HepG2 (cell line): ENCODE measurements around the gene FOXN3. TPM values are rescaled to one million over a fixed set of nuclear protein-coding genes. Genes with fewer than 3 reads are reported as not detected.
A peak's percentile ranks its signal among the peaks of the same experiment; 100 is the strongest.

ENCODE experiments used
- CBFB ChIP-seq: sonication (generic); formaldehyde crosslinking; IDR thresholded peaks from 2 replicates; pipeline ENCODE4 v1.4.0; 2020; ENCODE audit warnings: missing genetic modification reagents
- CBX1 ChIP-seq: IDR thresholded peaks from one replicate; pipeline ENCODE4 v1.6.1; 2016; ENCODE audit warnings: antibody characterized with exemption, low read depth
- CSRNP1 ChIP-seq: sonication (generic); formaldehyde crosslinking; IDR thresholded peaks from 2 replicates; pipeline ENCODE4 v1.8.1; 2023; ENCODE audit warnings: mild to moderate bottlenecking, missing genetic modification reagents
- EP300 ChIP-seq, 3 experiments: sonication (generic) in 1 of 3; formaldehyde crosslinking in 1 of 3; IDR thresholded peaks; 2 replicates each; pipeline versions ENCODE4 v1.5.1 to v1.6.1; 2011 to 2020; ENCODE audit warnings: low read depth in 2 of 3, low read length in 2 of 3, borderline replicate concordance in 1 of 3, improper control_type of control experiment in 1 of 3, mild to moderate bottlenecking in 1 of 3, missing genetic modification reagents in 1 of 3, moderate library complexity in 1 of 3
- ESRRA ChIP-seq: sonication (generic); formaldehyde crosslinking; IDR thresholded peaks from 2 replicates; pipeline ENCODE4 v1.5.1; 2020; ENCODE audit warnings: mild to moderate bottlenecking, low read depth, missing genetic modification reagents
- ETV5 ChIP-seq: IDR thresholded peaks from 2 replicates; pipeline ENCODE4 v1.6.1; 2018; ENCODE audit warnings: missing biosample characterization, missing genetic modification reagents, inconsistent platforms, borderline replicate concordance
- FOXJ3 ChIP-seq: sonication (generic); formaldehyde crosslinking; IDR thresholded peaks from 2 replicates; pipeline ENCODE4 v1.4.0; 2020; ENCODE audit warnings: missing genetic modification reagents, mild to moderate bottlenecking, borderline replicate concordance
- HNF4A ChIP-seq: sonication (generic); formaldehyde crosslinking; IDR thresholded peaks from 2 replicates; pipeline ENCODE4 v1.4.0; 2020; ENCODE audit warnings: missing genetic modification reagents
- MTA3 ChIP-seq: sonication (generic); formaldehyde crosslinking; IDR thresholded peaks from 2 replicates; pipeline ENCODE4 v1.4.0; 2020; ENCODE audit warnings: missing genetic modification reagents
- MXD1 ChIP-seq: sonication (generic); formaldehyde crosslinking; IDR thresholded peaks from 2 replicates; pipeline ENCODE4 v1.4.0; 2020; ENCODE audit warnings: mild to moderate bottlenecking, missing genetic modification reagents
- NCOR1 ChIP-seq: fragments of 200-600 bp; sonication (generic); IDR thresholded peaks from 2 replicates; pipeline ENCODE4 v1.7.0; 2017; ENCODE audit warnings: antibody characterized with exemption, low read length, borderline replicate concordance
- PPARG ChIP-seq: conservative IDR thresholded peaks from 2 replicates; pipeline ENCODE4 v1.6.1; 2016; ENCODE audit warnings: missing biosample characterization, missing genetic modification reagents
- PRDM15 ChIP-seq: sonication (generic); formaldehyde crosslinking; IDR thresholded peaks from 2 replicates; pipeline ENCODE4 v1.4.0; 2020; ENCODE audit warnings: missing genetic modification reagents
- SALL2 ChIP-seq: sonication (generic); formaldehyde crosslinking; IDR thresholded peaks from 2 replicates; pipeline ENCODE4 v1.8.1; 2023; ENCODE audit warnings: mild to moderate bottlenecking, missing genetic modification reagents, inconsistent platforms
- TBX3 ChIP-seq: fragments of 450-650 bp; IDR thresholded peaks from 2 replicates; pipeline ENCODE4 v1.6.1; 2017; ENCODE audit warnings: antibody characterized with exemption, mild to moderate bottlenecking, inconsistent platforms, borderline replicate concordance
- ZNF124 ChIP-seq: sonication (generic); formaldehyde crosslinking; IDR thresholded peaks from 2 replicates; pipeline ENCODE4 v1.4.0; 2020; ENCODE audit warnings: missing genetic modification reagents
- ZNF205 ChIP-seq: IDR thresholded peaks from 2 replicates; pipeline ENCODE4 v1.6.1; 2018; ENCODE audit warnings: missing biosample characterization, missing genetic modification reagents
- ZNF207 ChIP-seq: fragments of 450-650 bp; IDR thresholded peaks from 2 replicates; pipeline ENCODE4 v1.6.1; 2016; ENCODE audit warnings: antibody characterized with exemption, borderline replicate concordance
- ZNF274 ChIP-seq: sonication (generic); formaldehyde crosslinking; IDR thresholded peaks from 2 replicates; pipeline ENCODE4 v1.5.1; 2020; ENCODE audit warnings: mild to moderate bottlenecking, missing genetic modification reagents
- ZNF292 ChIP-seq: sonication (generic); formaldehyde crosslinking; IDR thresholded peaks from 2 replicates; pipeline ENCODE4 v1.8.1; 2022; ENCODE audit warnings: mild to moderate bottlenecking, low read depth, missing genetic modification reagents, borderline replicate concordance
- ZNF367 ChIP-seq: sonication (generic); formaldehyde crosslinking; IDR thresholded peaks from 2 replicates; pipeline ENCODE4 v1.4.0; 2020; ENCODE audit warnings: missing genetic modification reagents, borderline replicate concordance
- ZNF580 ChIP-seq: IDR thresholded peaks from 2 replicates; pipeline ENCODE4 v1.6.1; 2016; ENCODE audit warnings: low read depth, borderline replicate concordance
- ZNF703 ChIP-seq: sonication (generic); formaldehyde crosslinking; IDR thresholded peaks from 2 replicates; pipeline ENCODE4 v1.5.1; 2020; ENCODE audit warnings: missing genetic modification reagents, mild to moderate bottlenecking, moderate library complexity, borderline replicate concordance
- polyA plus RNA-seq, 8 experiments: library from polyadenylated mRNA; depleted of rRNA in 3 of 8; stranded (reverse) in 7 of 8; unstranded in 1 of 8; fragments of >200 nt; fragmentation: Illumina TruSeq in 4 of 8; extraction: Trizol in 4 of 8; gene quantifications; 2 replicates each; pipeline versions ENCODE4 v1.2.1 to v1.2.3, GENCODE V29; 2011 to 2016; ENCODE audit warnings: low read depth in 4 of 8, missing spikeins in 1 of 8, mixed read lengths in 1 of 8; ENCODE audit not compliant: insufficient read depth in 1 of 8
- total RNA-seq, 5 experiments: library from RNA; depleted of rRNA; stranded (reverse); fragments of >200 nt; fragmentation: Illumina TruSeq; extraction: Trizol; gene quantifications; 2 replicates each; pipeline ENCODE4 v1.2.3, GENCODE V29; 2016; ENCODE audit warnings: low read depth in 1 of 5

The FOXN3 gene
- total and polyA plus RNA-seq, 2 of the 13 experiments (the other 11 are each of a cell fraction or from before 2014, with no cell fraction given): 32.4 to 70.2 TPM

- TF ChIP-seq PRDM15 (CRISPR knock-in tag) (peak; percentile 66; the same call in 1 of the 2 replicates), ZNF124 (CRISPR knock-in tag) (peak; percentile 77; the same call in 1 of the 2 replicates), ZNF292 (CRISPR knock-in tag) (peak; percentile 62; the same call in 1 of the 2 replicates), ZNF580 (CRISPR knock-in tag) (peak; percentile 78; the same call in 1 of the 2 replicates), MTA3 (CRISPR knock-in tag) (no peak), EP300 (IDR thresholded peaks at IDR 0.05; ENCODE audit: low read depth in 2 of 2, low read length in 2 of 2) (peak; percentile 55 to 90; a peak in 2 of 4 replicates), EP300 (CRISPR knock-in tag; IDR thresholded peaks at IDR 0.05; ENCODE audit: borderline replicate concordance) (peak; percentile 45; the same call in 1 of the 2 replicates), ZNF274 (CRISPR knock-in tag) (no peak), ZNF367 (CRISPR knock-in tag) (no peak), CBX1 (no peak), ZNF703 (no peak), HNF4A (CRISPR knock-in tag) (peak; percentile 77), MXD1 (no peak), ZNF207 (no peak), ESRRA (CRISPR knock-in tag) (peak; percentile 75), TBX3 (peak; percentile 48; the same call in 1 of the 2 replicates), NCOR1 (peak; percentile 36; the same call in 1 of the 2 replicates), CBFB (CRISPR knock-in tag) (no peak), PPARG (CRISPR knock-in tag) (peak; percentile 64; the same call in 1 of the 2 replicates), FOXJ3 (peak; percentile 90; the same call in 1 of the 2 replicates), CSRNP1 (CRISPR knock-in tag) (peak; percentile 60; the same call in 1 of the 2 replicates), SALL2 (CRISPR knock-in tag) (no peak; the same call in 1 of the 2 replicates), ETV5 (peak; percentile 45; the same call in 1 of the 2 replicates), ZNF205 (CRISPR knock-in tag) (peak; percentile 72)
Observed at GRCh38 chr14:89232265-89233070, 184.6 kb downstream of the FOXN3 start (continued).
